DMS53 (cell line): Measurements from ENCODE around the gene COL11A1.
"Not testable (repeated sequence)": the region's sequence is repeated elsewhere in the genome, so short reads cannot be mapped to it uniquely, and the experiment has no call there.

Experiments
- DNase-seq: peaks from one replicate; lab custom pipeline; 2025; lab: John Stamatoyannopoulos, UW

COL11A1 gene

DNA sequence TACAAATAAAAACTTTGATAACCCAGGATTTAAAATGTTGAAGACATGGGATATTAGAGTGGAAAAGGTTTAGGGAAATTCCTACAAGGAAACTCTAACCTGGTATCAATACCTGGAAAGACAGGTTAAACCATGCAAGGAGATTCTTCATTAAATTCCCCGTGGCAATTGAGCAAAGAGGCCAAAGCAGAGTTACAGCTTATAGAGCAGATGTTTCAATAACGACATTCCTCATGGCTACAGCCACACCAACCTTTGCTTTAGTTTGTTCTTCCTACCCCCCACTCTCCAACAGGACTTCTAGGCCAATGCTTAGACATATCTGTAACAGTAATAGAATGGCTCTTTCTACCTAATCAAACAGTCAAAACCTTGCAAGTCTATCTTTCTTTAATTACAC, 271.3 kb downstream of the COL11A1 start:
- no peak for DNase-seq

DNA sequence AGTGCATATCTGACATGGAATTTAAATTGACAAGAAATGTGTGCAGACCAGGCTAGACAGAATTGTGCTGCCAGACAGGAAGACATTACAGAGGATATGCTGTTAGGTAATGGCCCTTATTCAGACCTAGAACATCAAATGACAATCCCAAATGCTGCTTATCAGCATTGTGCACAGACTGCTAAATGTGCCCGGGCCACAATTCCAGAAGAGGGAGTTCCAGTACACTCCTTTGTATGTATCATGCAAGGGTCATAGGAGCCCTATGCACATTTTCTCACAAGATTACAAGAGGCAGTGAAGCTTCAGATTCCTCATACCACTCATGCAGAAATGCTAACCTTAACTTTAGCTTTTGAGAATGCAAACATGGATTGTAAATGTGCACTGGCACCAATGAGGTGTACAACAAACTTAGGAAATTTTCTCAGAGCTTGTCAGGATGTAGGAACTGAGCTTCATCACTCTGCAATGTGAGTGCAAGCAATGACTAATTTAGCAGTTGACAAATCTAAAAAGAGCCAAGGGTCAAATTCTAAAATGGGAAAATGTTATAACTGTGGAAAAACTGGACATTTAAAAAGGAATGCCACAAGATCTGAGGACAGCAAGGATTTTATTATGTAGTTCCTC, 273.5 kb downstream of the COL11A1 start:
- DNase-seq: no peak

DNA sequence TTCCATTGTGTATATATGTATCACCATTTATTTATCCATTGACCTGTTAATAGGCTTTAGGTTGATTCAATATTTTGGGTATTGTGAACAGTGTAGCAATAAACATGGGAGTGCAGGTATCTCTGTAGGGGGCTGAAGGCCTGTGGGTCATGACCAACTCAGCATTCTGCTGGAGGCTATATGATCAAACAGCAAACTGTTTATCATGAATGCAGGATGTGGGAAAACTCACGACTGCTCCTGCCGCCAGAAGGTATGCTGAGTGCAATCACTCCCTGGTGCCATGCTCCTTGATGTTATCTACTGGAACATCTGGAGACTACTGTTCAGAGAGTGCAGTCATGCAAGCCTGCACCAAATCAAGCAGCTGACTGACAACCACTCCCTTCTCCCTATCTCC, 275.2 kb downstream of the COL11A1 start:
- no peak for DNase-seq

DNA sequence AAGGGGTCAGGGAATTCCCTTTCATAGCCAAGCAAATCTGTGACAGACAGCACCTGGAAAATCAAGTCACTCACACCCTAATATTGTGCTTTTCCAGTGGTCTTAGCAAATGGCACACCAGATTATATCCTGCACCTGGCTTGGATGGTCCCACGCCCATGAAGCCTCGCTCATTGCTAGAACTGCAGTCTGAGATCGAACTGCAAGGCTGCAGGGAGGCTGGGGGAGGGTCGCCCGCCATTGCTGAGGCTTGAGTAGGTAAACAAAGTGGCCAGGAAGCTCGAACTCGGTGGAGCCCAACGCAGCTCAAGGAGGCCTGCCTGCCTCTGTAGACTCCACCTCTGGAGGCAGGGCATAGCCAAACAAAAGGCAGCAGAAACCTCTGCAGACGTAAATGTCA, 281.6 kb downstream of the COL11A1 start:
- DNase-seq: not testable (repeated sequence)
